Fibroblast of villous mesenchyme (primary cell): ENCODE data around the gene ZNF48. TPM values are rescaled to one million over a fixed set of nuclear protein-coding genes. Genes with fewer than 3 reads are reported as not detected.

Experiments
- DNase-seq: peaks from one replicate; pipeline ENCODE4 v3.0.0-alpha.2; 2010; ENCODE audit warnings: low read depth
- H3K4me3 ChIP-seq: 2 replicates; pipeline ENCODE4 v1.5.1; 2011; ENCODE audit warnings: low read depth, mild to moderate bottlenecking, low read length
- total RNA-seq: library from RNA; depleted of rRNA; stranded (reverse); fragments of >200 nt; gene quantifications from 2 replicates; pipeline ENCODE4 v1.2.3, GENCODE V29; 2012
- TF ChIP-seq, protein P1 (sequence below): IDR thresholded peaks from 2 replicates; pipeline ENCODE4 v1.5.1; 2012; ENCODE audit warnings: low read depth, mild to moderate bottlenecking, low read length; ENCODE audit not compliant: insufficient read depth

The ZNF48 gene
- total RNA-seq, 1 donor: 10.4 TPM

DNA sequence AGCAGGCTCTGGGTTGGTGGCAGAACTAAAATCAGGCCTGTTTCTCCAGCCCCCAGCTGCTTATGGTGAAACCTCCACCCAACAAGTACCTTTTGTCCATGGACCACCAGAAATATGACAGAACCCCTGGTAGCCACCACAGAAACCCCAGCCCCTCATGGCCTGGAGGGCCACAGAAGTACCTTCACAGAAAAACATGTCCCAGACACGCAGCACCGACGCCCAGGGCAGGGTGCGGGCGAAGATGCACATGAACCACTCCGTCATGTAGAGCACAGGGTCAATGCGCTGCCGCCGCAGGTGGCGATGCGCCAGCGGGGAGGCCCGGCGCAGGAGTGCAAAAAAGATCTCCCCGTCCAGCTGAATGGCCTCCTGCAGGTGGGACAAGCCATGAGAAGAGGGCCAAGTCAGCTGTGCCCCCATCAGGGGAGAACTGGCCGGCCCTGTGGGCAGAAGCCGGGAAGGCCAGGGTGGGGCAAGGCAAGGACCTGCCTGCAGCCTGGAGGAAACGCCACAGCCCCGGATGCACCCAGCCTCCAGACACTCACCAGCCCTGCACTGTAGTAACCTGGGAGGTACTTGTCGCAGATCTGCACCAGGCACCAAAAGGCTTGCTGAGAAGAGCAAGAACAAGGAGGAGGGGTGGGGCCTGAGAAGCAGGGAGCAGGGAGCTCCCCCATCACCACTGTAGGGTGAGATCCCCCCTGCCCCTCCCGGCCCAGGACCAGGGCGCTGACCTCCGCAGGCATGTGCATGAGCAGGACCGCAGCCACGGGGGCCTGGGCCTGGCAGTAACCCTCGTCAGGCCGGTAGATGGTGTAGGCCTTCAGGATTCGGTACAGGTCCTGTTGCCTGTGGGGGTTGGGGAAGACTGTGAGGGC is 36.0 kb upstream of the ZNF48 start:
- TF ChIP-seq, protein P1, sequence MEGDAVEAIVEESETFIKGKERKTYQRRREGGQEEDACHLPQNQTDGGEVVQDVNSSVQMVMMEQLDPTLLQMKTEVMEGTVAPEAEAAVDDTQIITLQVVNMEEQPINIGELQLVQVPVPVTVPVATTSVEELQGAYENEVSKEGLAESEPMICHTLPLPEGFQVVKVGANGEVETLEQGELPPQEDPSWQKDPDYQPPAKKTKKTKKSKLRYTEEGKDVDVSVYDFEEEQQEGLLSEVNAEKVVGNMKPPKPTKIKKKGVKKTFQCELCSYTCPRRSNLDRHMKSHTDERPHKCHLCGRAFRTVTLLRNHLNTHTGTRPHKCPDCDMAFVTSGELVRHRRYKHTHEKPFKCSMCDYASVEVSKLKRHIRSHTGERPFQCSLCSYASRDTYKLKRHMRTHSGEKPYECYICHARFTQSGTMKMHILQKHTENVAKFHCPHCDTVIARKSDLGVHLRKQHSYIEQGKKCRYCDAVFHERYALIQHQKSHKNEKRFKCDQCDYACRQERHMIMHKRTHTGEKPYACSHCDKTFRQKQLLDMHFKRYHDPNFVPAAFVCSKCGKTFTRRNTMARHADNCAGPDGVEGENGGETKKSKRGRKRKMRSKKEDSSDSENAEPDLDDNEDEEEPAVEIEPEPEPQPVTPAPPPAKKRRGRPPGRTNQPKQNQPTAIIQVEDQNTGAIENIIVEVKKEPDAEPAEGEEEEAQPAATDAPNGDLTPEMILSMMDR: no peak
- DNase-seq: no peak
- no peak overlapping the region for H3K4me3 ChIP-seq

GRCh38 chr16:30359871-30360170 is 35.4 kb upstream of the ZNF48 start:
- TF ChIP-seq, protein P1: no peak
- no peak overlapping the region for H3K4me3 ChIP-seq
- no peak for DNase-seq

DNA sequence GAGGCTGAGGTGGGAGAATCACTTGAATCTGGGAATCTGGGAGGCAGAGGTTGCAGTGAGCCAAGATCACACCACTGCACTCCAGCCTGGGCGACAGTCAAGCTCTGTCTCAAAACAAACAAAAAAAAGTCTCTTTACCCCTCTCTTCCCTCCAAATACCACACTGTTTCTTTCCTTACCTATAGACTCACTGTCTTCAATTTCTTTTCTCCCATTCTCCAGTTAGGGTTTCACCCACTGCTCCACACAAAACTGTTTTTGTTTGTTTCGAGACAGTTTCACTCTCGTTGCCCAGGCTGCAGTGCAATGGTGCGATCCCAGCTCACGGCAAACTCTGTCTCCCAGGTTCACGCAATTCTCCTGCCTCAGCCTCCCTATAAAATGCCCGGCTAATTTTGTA is 34.0 kb upstream of the ZNF48 start:
- TF ChIP-seq, protein P1: no peak
- no peak overlapping the region for H3K4me3 ChIP-seq
- no peak for DNase-seq

GRCh38 chr16:30365200-30365599 is 30.0 kb upstream of the ZNF48 start:
- H3K4me3 ChIP-seq: no peak overlapping the region
- TF ChIP-seq, protein P1: no peak
- DNase-seq: no peak

GRCh38 chr16:30366511-30366910 is 28.7 kb upstream of the ZNF48 start:
- no peak overlapping the region for H3K4me3 ChIP-seq
- TF ChIP-seq, protein P1: no peak
- no peak for DNase-seq

DNA sequence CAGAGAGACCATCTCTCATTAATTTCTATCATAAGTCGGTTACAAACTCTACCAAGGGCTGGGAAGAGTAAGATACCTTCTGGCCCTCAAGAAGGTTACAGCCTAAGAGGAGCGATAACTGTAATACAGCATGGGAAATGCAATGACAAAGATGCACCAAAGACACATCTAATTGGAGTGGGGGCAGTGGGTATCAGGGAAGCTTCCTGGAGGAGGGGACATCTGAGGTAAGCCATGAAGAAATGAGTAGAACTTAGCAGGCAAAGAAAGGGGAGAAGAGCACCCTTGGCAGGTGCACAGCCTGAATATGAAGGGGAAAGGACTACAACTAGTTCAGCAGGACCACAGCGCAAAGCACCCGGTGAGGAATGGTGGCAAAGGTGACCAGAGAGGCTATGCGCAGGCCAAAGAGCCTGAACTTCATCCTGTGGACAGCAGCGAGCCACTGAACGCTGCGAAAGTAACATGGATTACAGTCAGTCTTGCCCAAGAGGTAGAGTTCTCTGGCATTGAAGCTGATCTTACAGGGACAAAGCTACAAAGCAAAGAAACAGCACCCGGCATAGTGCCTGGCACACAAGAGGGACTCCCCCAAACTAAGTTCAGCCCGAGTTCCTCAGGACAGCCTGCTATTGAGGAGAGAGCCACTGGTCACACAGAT is 27.7 kb upstream of the ZNF48 start:
- peak overlapping the region; percentile 79 for H3K4me3 ChIP-seq
- DNase-seq: no peak
- TF ChIP-seq, protein P1: no peak
